GM21423 (cell line): ENCODE results near the gene C11orf52.
"Not testable (repeated sequence)": the region's sequence is repeated elsewhere in the genome, so short reads cannot be mapped to it uniquely, and the experiment has no call there.

Experiments
- ATAC-seq: cut with Tn5 transposase; IDR thresholded peaks from one replicate; pipeline ENCODE4 v1.9.1; 2021; ENCODE audit warnings: mild to moderate bottlenecking, moderate library complexity; ENCODE audit not compliant: unreplicated experiment

C11orf52 gene

DNA sequence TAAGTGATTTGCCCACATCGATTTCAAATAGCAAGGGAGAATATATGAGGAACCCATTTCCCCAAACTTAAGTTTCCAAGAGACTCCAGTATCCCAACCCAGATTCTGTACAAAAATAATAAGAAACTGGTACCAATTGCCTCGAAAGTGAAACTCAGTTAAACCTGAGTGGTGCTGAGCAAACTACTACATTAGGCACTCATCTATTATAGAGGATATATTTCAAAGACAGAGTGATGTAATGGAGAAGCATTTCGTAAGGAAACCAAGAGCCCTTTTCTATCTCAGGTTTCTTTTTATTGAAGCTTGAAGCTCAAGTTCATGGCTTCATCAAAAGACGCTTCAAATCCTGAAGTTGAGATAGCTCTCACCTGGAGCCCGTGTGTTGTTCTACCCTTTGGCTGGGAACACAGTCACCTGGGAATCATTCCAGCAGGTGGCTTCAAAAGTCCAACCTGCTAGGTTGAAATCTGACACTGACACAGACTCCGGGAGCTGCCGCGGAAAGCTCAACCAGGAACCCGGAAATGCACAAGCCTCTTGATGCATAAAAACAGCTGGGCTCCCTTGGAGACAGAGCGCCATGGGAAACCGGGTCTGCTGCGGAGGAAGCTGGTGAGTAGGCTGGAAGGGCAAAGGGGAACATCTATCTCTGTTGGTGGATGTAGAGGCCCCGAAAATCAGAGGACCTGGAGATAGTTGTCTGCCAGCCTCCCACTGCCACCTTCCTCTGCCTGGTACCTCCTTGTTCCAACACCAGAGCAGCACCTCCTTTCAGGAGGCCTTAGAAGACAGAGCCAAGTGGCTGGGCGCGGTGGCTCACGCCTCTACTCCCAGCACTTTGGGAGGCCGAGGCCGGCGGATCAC is at the start of gene C11orf52:
Gene C11orf52, plus strand, starts transcription at position 524 of the 867 bp plus-strand sequence. Its CDS starts 60 bp downstream, at position 584.
- ATAC-seq: no peak

DNA sequence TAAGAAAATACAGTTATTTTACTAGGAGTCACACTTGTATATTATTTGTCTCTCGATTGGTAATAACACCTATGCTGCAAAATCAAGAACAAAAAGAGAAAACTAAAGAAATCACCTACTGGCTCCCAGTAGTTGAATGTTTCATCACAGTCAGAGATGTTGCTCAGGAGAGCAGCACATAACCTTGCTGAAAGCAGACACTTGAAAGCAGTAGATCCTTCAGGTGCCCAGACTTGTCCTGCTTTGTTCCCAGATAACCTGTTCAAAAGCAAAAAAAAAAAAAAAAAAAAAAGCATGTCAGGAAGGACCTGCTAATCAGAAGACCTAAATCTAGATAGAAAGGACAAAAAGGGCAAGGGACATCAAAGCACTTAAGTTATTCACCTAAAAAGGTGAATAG is 48.6 kb upstream of the C11orf52 start:
- no peak for ATAC-seq

GRCh38 chr11:111870522-111870885 is 48.2 kb upstream of the C11orf52 start:
- ATAC-seq: peak; percentile 17

DNA sequence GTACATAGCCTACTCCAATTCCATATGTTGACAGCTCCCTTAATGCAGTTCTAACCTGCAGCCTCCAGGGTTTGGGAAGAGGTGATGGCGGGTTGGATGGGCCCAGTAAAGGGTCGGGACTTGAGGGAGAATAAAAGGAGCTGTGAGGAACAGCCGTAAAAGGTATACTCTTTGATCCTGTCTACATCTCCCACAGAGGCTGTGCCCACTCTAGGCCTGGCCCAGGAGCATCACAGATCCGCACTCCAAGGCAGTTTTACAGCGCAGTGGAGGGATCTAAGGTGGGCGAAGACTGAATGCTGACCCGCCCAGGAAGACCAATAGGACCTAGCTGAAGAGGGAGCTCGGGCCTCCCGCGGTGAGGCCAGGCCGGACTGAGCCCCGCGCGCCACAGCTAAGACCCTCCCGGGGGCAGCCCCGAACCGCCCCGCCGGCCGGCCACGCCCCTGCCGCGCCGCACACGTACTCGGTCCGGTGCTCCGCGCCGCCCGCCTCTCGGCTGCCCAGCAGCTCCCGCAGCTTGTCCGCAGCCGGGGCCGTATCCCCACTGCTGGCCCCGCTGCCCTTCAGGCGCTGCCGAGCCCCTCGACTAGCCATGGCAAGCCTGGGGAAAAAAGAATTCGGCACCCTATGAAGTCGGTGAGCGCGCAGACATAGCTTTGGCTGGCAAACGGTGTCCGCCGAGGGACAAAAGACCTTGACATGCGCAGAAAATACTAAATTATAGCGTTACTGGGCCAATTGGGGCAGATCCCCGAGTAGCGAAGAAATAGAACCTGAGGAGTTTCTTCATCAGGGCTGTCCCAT is 47.6 kb upstream of the C11orf52 start, which contains the start of gene ALG9:
Gene ALG9, minus strand, starts transcription at position 696 of the 807 bp plus-strand sequence. Its CDS starts 99 bp downstream, at position 597.
- ATAC-seq: peak; percentile 89

DNA sequence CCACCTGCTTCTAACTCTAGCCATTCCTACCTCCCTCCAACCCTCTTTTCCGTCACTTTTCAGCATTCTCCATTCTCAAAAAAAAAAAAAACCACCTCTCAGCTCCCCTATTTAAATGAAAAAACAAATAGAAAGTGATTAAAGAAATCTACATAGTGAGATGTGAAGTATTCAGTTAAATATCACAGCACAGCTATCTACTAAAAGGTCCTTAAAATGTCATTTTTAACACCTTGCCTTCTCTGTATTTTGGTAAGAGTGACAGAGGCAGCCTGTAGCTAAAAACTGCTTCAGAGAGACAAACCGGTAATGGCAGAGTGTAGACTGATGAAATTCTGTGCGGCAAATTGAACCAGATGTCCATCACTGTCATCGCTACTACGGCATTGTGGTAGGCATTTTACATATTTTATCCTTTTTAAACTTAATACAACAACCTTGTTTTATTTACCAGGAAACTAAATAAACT is 47.0 kb upstream of the C11orf52 start:
- ATAC-seq: no peak

DNA sequence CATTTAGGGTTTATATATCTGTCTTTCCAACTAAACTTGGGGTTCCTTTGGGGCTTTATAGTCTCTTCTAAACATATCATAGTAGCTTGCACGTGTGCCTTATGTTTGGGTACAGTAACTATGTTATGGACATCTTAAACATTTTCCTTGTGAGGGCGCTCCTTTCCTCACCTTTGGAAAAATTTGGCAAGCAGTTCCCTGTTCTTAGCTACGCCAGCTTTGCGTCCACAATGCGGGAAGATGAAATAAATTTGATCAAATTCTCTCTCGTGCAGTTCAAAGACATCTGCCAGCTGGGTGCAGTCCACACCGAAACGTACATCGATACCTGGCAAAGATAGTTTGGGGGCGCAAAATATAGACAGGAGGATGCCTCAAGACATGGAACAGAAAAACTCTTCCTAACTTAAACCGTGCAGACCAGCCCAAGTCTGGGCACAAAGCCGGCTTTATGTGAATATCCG is 40.3 kb upstream of the C11orf52 start:
- ATAC-seq: no peak

DNA sequence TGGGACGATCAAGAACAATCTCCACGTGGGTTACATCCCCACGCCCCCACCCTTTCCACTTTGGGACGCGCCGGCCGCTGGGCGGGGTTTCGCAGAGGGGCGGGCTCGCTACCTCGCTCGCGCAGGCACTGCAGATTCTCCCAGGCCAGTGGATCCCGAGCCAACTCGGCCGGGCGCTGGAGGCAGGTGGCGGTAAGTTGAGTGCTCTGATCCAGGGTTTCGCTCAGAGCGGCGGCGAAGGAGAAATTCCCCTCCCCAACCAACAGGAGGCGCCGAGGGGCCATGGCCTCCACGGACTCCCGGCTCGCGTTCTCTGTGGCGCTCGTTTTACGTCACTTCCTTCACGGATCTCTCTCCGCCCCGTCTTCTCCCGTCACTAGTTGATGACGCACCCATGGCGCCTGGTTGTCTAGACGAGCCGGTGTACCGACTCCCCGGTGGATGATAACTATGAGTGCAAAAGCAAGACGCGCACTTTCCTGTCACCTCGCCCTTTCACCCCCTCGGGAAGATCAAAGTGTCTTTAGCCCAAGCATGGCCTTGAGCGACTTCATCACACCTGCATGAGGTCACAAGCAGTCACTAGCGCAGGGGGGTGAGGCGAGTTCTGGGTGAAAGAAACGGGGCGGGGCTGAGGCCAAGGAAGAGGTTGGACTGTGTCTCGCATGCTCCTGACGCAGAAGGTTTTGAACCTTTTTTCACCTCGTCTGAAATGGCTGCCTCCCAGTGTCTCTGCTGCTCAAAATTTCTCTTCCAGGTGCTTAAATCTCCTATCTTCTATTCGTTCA is 39.7 kb upstream of the C11orf52 start, which contains the start of the genes CFAP68 and FDXACB1:
Gene CFAP68, plus strand, starts transcription at position 693 of the 788 bp plus-strand sequence. Its CDS starts 20 bp downstream, at position 713.
Gene FDXACB1, minus strand, starts transcription at position 317 of the 788 bp plus-strand sequence. Its CDS starts 33 bp downstream, at position 284.
- peak; percentile 90 for ATAC-seq

- ATAC-seq: no peak
Observed at GRCh38 chr11:111879637-111879960, 39.1 kb upstream of the C11orf52 start.

DNA sequence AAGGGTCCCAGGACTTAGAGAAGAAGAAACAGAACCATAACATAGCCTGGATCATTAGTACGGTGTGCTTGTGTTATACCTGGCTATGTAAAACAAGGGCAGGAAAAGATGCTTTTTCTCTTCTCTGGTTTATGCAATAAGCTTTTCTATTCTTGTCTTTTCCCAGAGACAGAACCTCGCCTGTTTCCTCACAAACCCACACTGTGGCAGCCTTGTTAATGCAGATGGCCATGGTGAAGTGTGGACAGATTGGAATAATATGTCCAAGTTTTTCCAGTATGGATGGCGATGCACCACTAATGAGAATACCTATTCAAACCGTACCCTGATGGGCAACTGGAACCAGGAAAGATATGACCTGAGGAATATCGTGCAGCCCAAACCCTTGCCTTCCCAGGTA is 36.5 kb upstream of the C11orf52 start:
- no peak for ATAC-seq

- ATAC-seq: not testable (repeated sequence)
Observed at GRCh38 chr11:111885053-111885452, 33.7 kb upstream of the C11orf52 start.

GRCh38 chr11:111886032-111886431 is 32.7 kb upstream of the C11orf52 start:
- no peak for ATAC-seq

- ATAC-seq: no peak
Observed at GRCh38 chr11:111886844-111887243, 31.9 kb upstream of the C11orf52 start.

DNA sequence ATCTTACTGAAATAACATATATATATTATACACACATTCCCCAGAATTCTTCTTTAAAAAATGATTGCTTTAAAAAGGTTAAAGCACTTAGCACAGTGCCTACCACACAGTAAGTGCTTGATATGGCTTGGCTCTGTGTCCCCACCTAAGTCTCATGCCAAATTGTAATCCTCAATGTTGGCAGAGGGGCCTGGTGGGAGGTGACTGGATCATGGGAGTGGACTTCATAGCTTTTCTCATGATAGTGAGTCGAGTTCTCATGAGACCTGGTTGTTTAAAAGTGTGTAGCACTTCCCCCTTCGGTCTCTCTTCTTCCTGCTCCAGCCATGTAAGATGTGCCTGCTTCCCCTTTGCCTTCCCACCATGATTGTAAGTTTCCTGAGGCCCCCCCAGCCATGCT is 13.3 kb upstream of the C11orf52 start:
- no peak for ATAC-seq

- no peak for ATAC-seq
Observed at GRCh38 chr11:111906680-111907079, 12.0 kb upstream of the C11orf52 start.

GRCh38 chr11:111908639-111909305 is 9.9 kb upstream of the C11orf52 start:
- no peak for ATAC-seq

DNA sequence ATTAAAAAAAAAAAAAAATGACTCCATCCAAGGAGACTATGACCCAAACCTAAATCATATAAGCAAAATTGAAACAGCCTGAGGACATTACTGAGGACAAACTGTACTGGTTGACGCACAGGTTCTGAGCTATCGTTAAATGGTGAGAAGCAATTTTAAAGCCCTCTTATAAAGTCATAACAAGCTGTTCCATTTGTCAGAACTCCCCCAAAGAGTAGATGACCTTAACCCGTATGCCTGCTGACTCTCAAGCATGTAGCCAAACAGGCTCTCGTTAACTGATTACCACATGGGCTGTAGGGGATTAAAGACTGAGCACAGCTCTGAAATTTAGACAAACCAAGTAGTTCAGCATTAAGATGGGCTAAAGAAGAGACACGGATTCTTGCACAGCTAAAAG is 9.3 kb upstream of the C11orf52 start:
- no peak for ATAC-seq

DNA sequence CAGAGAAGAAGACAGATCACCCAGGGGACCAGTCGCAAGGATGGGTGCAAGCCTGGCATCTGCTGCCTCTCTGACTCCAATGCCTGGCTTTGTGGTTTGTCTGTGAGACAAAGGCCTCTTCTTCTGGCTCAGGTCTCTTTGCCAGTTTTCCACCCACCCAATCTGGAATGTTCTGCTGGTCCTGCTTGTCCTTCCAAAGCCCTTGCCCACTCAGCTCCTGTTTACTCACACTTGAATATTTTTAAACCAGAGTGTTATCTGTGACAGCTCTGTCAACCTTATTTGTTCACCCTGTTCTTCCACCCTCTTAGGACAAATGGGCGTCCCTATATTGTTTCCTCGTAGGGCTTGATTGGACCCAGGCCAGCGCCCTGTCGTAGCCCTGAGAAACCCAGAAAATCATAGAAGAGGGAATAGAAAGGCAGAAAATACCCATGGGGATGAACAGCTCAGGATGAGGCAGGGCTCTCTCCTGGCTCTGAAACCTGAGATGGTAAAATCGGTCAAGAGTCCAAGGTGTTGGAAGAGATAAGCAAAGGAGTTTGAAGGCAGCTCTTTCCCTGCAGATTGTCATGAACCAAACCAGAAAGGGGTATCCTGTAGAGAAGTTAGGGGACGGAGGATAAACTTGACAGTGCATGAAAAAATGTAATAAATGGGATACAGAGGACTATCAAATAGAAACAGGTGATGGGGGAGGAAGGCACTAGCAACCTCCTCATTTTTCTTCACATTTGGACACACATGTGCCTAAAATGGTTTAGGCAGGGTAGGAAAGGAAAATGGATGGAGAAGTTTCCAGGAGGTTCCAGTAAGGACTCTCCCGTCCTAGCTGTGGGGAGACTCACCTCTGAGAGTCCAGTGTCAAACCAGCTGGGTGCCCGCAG is 7.8 kb upstream of the C11orf52 start:
- ATAC-seq: no peak

GRCh38 chr11:111911563-111912401 is 6.9 kb upstream of the C11orf52 start, which contains the start of gene CRYAB:
CRYAB (minus strand) TSS chr11:111911770; CDS start chr11:111911724, 46 bp downstream.
- no peak for ATAC-seq
